ENCODE measurements around the gene FLNC.

GRCh38 chr7:128791972-128792327 is 38.3 kb upstream of the FLNC start:
- TF ChIP-seq GATA2 (IDR thresholded peaks at IDR 0.05; ENCODE audit: low read depth, low read length) (no peak), GATA3 (IDR thresholded peaks at IDR 0.05; ENCODE audit: low read depth, low read length) (no peak)
